ENCODE data around the gene ST7. TPM values are rescaled to one million over a fixed set of nuclear protein-coding genes. Genes with fewer than 3 reads are reported as not detected.

ST7 gene
- polyA plus RNA-seq, 1 donor (not counting 4 experiments of a cell fraction or from before 2014, with no cell fraction given) = 16.9 TPM

DNA sequence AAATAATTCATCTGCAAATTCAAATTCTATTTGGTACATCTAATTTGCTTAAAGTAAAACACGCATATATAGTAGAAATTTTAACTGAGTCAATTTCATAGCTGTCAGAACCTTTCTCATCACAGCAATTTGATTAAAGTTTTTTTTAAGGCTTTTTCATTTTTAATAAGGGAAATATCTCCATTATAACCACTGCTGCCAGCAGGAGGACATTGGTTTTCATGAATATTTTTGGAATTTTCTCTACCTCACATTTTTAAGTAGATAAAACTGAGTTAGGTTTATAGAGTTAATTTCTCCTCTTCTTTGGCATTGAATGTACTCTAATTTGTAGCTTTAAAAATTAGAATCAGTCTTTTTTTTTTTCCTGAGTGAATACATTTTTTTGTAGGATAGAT, 82.2 kb downstream of the ST7 start:
- H3K9me3 ChIP-seq (ENCODE audit: control insufficient read depth, low read depth, low read length) = no peaks in the 10 kb centered on the region

DNA sequence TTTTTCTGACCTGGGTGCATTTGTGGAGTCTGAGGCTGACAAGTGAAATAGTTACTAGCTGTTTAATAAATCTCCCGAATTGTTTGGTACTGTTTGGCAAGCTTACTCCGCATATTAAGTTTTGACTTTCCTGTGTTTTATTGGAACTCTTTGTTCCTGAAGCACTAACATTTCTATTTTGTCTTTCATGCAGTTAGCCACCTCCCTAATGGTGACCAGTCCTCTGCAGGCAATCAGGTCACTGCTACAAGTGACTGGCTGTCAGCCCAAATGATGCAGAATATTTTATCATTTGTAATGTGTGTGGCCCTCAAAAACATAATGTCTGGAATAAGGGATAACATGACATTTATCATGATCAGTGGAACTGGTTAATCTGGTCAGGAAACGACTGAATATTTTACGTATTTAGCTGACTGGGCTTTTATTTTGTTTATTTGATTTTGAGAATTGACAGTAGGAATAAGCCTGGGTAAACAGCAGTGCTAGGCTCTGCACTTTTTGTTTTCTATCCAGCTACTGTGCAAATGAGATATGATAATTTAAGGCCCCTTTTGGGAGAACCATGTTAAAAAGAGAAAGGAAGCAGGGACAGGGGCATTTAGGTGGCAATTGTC, 82.9 kb downstream of the ST7 start:
- no peaks in the 10 kb centered on the region for H3K9me3 ChIP-seq (ENCODE audit: control insufficient read depth, low read depth, low read length)
- no peaks in the 10 kb centered on the region for H3K36me3 ChIP-seq (ENCODE audit: control insufficient read depth in 2 of 2, extremely low read depth in 1 of 2, insufficient read depth in 2 of 2, low read length in 2 of 2)
- no peaks in the 10 kb centered on the region for H3K9me1 ChIP-seq (ENCODE audit: control insufficient read depth, extremely low read depth, insufficient read depth, low read length)
- H3K27ac ChIP-seq (ENCODE audit: control insufficient read depth, insufficient read depth, low read length) = no peak overlapping the region
- no peaks in the 10 kb centered on the region for H3K4me1 ChIP-seq (ENCODE audit: control insufficient read depth, extremely low read depth, insufficient read depth, low read length)
- H4K20me1 ChIP-seq (ENCODE audit: control insufficient read depth, extremely low read depth, insufficient read depth, low read length) = no peaks in the 10 kb centered on the region
- dilution Hi-C loops (cut with MboI; ENCODE audit: extremely low pct_ligation_motif_present, low sequenced_read_pairs) = no loop called here
- no peaks in the 10 kb centered on the region for H3K79me2 ChIP-seq (ENCODE audit: control insufficient read depth, insufficient read depth, low read length)
- no peak overlapping the region for H3K4me2 ChIP-seq (ENCODE audit: control insufficient read depth, extremely low read depth, insufficient read depth, low read depth, low read length)
- DNase-seq (ENCODE audit: low read depth, low spot score) (no peak), FAIRE-seq (no peak)
- TF ChIP-seq CTCF (optimal IDR thresholded peaks at IDR 0.05 in 1 of 3, IDR thresholded peaks at IDR 0.05 in 1 of 3, conservative IDR thresholded peaks at IDR 0.05 in 1 of 3; ENCODE audit: extremely low read depth in 1 of 3, insufficient read depth in 2 of 3, low read length in 3 of 3) = no peak
- TF ChIP-seq EZH2 (IDR thresholded peaks at IDR 0.05; ENCODE audit: low read length) = no peak
- no peak overlapping the region for H2AFZ ChIP-seq (ENCODE audit: control insufficient read depth, low read length)
- H3K27me3 ChIP-seq (ENCODE audit: control insufficient read depth, extremely low read depth, insufficient read depth, low read length) = no peaks in the 10 kb centered on the region
- no peak overlapping the region for H3K9ac ChIP-seq (ENCODE audit: control insufficient read depth, extremely low read depth, insufficient read depth, low read length)
- no peak overlapping the region for H3K4me3 ChIP-seq (ENCODE audit: control insufficient read depth in 2 of 3, extremely low read depth in 1 of 3, insufficient read depth in 2 of 3, low read depth in 1 of 3, low read length in 3 of 3)

More for the DNA sequence above, 82.2 kb downstream of the ST7 start:
- Histone ChIP-seq H3K4me3 (ENCODE audit: control insufficient read depth in 2 of 3, extremely low read depth in 1 of 3, insufficient read depth in 2 of 3, low read depth in 1 of 3, low read length in 3 of 3) (no peak overlapping the region), H3K9me1 (ENCODE audit: control insufficient read depth, extremely low read depth, insufficient read depth, low read length) (no peaks in the 10 kb centered on the region), H3K79me2 (ENCODE audit: control insufficient read depth, insufficient read depth, low read length) (no peaks in the 10 kb centered on the region), H3K4me1 (ENCODE audit: control insufficient read depth, extremely low read depth, insufficient read depth, low read length) (no peaks in the 10 kb centered on the region), H4K20me1 (ENCODE audit: control insufficient read depth, extremely low read depth, insufficient read depth, low read length) (no peaks in the 10 kb centered on the region), H3K9ac (ENCODE audit: control insufficient read depth, extremely low read depth, insufficient read depth, low read length) (no peak overlapping the region), H3K36me3 (ENCODE audit: control insufficient read depth in 2 of 2, extremely low read depth in 1 of 2, insufficient read depth in 2 of 2, low read length in 2 of 2) (no peaks in the 10 kb centered on the region), H3K27me3 (ENCODE audit: control insufficient read depth, extremely low read depth, insufficient read depth, low read length) (no peaks in the 10 kb centered on the region), H2AFZ (ENCODE audit: control insufficient read depth, low read length) (no peak overlapping the region), H3K27ac (ENCODE audit: control insufficient read depth, insufficient read depth, low read length) (no peak overlapping the region), H3K4me2 (ENCODE audit: control insufficient read depth, extremely low read depth, insufficient read depth, low read depth, low read length) (no peak overlapping the region)
- DNase-seq (ENCODE audit: low read depth, low spot score) (no peak), FAIRE-seq (no peak)
- dilution Hi-C loops (cut with MboI; ENCODE audit: extremely low pct_ligation_motif_present, low sequenced_read_pairs) = no loop called here
- TF ChIP-seq CTCF (optimal IDR thresholded peaks at IDR 0.05 in 1 of 3, IDR thresholded peaks at IDR 0.05 in 1 of 3, conservative IDR thresholded peaks at IDR 0.05 in 1 of 3; ENCODE audit: extremely low read depth in 1 of 3, insufficient read depth in 2 of 3, low read length in 3 of 3) (no peak), EZH2 (IDR thresholded peaks at IDR 0.05; ENCODE audit: low read length) (no peak)
